Measurements from ENCODE around the gene PRICKLE3.

GRCh38 chrX:49189606-49190005 lies 3.4 kb upstream of the PRICKLE3 start:
- TF ChIP-seq, protein P1, sequence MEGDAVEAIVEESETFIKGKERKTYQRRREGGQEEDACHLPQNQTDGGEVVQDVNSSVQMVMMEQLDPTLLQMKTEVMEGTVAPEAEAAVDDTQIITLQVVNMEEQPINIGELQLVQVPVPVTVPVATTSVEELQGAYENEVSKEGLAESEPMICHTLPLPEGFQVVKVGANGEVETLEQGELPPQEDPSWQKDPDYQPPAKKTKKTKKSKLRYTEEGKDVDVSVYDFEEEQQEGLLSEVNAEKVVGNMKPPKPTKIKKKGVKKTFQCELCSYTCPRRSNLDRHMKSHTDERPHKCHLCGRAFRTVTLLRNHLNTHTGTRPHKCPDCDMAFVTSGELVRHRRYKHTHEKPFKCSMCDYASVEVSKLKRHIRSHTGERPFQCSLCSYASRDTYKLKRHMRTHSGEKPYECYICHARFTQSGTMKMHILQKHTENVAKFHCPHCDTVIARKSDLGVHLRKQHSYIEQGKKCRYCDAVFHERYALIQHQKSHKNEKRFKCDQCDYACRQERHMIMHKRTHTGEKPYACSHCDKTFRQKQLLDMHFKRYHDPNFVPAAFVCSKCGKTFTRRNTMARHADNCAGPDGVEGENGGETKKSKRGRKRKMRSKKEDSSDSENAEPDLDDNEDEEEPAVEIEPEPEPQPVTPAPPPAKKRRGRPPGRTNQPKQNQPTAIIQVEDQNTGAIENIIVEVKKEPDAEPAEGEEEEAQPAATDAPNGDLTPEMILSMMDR (IDR thresholded peaks at IDR 0.05; ENCODE audit: low read length): no peak
- TF ChIP-seq EZH2 (IDR thresholded peaks at IDR 0.05; ENCODE audit: borderline replicate concordance, low read length): no peak

Data from OCI-LY1 (cell line).